NCI-H82 treated with DMSO at 0.1 percent for 48 hours (cell line): ENCODE measurements around the gene ZNF70.

Experiments used
- DNase-seq: peaks from one replicate; lab custom pipeline; 2025; ENCODE audit not compliant: unreplicated experiment; lab: John Stamatoyannopoulos, UW

The ZNF70 gene

DNA sequence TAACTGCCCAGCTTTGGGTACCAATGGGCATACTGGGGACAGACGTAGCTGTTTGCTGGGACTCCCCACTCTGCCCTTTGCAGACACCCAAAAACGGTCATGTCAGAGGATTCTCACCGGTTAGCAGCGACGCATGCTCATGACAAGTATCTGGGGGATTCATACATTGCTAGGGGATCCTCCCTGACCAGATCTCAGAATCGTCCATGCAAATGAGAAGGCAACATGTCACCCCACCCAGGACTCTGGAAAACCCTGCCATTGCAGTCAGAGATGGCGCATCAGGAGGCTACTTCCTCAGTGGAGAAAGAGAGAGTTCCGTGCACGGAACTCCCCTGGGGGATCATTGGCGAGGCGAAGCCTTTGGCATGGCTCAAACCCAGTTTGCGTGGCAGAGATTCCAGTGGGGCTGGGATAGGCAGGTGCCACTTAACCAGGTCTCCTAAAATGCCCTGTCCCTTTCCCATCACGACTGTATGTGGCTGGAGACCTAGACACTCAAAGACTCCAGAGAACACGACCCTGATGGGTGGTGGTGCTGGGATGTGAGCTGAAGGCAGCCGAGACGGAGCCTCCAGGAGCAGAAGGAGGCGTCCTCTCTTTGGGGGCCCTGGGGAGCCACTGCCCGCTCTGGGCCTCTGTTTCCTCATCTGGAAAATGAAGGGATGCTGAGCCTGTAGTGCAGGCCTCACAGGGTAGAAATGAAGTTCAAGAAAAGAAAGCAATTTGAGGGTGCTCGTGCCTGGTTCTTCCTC is 55.2 kb downstream of the ZNF70 start:
- DNase-seq: no peak

- no peak for DNase-seq
Measured at GRCh38 chr22:23695141-23695540, 55.8 kb downstream of the ZNF70 start.

DNA sequence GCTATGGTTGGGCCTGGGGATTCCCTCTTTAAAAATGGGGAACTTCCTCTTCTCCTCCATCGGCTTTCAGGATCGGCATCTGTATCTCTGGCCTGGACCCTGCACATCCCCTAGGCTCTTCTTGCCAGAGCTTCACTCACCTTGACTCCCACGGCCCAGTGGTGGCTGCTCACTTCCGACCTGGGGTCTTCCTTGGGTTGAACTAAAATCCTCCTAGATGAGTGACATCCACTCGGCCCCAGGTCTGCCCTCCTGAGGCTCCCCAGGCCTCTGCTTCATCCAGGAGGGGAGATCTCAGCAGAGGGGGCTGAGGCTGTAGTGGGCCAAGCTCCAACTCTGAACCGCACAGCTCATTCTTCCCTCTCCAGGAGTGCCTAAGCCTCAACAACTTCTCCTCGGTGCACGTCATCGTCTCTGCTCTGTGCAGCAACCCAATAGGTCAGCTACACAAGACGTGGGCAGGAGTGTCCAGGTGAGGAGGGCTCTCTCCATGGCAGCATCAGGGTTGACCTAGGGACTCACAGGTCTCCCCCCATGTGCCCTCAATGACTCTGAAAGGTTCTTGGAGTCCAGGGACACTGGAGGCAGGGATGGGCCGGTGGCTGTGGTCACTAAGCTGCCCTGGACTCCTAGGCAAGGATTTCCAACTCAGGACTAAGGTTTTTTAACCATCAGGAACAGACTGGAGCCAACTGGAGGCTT is 56.8 kb downstream of the ZNF70 start:
- DNase-seq: no peak

GRCh38 chr22:23692598-23693291 is 58.2 kb downstream of the ZNF70 start:
- DNase-seq: no peak

DNA sequence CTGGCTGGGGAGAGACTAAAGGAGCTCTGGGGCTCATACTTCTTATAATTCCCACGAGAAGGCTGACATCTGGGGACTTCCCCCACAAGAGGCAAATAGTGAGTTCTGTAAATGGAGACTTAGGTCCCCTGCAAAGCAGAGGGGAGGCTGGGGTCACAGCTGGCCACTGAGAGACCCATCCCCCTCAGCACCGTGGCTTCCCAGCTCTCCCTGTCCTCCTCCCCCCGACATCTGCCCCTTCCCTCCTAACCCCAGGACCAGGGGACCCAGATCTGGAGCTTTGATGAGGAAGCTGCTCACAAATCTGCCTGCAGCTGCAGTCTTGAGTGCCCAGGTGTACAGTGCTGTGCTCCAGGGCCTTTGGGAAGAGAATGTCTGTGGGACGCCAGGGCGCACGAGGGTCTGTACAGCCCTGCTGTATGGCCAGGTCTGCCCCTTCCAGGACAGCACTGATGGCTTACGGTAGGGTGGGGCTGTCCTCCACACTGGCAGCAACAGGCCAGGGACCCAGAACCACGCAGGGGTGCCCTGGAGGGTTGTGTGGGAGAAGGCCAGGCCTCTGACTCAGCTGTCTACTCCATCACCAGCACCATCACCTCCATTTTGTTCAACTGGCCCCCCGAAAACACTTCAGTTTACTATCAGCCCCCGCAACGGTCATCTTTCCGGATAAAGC is 59.0 kb downstream of the ZNF70 start:
- no peak for DNase-seq

DNA sequence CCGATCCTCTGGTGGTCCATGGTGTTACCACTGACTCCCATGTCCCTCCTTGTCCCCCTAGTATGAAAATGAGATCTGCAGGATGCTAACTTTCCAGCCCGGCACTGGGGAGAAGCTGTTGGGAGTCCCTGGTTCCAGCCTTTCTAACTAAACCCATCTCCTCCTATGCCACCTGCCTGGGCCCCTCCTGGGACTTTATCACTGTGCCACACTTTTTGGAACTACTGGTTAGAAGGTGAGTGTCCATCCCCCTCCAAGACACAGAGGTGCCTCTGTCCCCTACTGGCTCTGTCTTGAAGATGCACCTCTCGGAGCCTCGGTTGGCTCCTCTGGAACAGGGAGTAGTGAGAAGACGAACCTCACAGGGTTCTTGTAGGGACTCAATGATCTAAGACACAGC is 60.2 kb downstream of the ZNF70 start, which contains the start of gene RGL4:
Gene RGL4 (plus strand): TSS at position 301 of the 400 bp plus-strand sequence. CDS start 1,018 bp downstream, outside the sequence.
- DNase-seq: no peak

- no peak for DNase-seq
Measured at GRCh38 chr22:23689414-23689813, 61.5 kb downstream of the ZNF70 start.
